KMS-11 (cell line): ENCODE results near the gene RDX.

ENCODE experiments used
- H2AFZ ChIP-seq: fragments of 200-600 bp; sonication (generic); 2 replicates; pipeline ENCODE4 v1.6.1; 2016; ENCODE audit warnings: antibody characterized with exemption, mixed run types, low read depth
- H3K27ac ChIP-seq: fragments of 200-600 bp; sonication (generic); 2 replicates; pipeline ENCODE4 v1.6.1; 2016; ENCODE audit warnings: mild to moderate bottlenecking, mixed run types
- H3K27me3 ChIP-seq: fragments of 200-600 bp; sonication (generic); 2 replicates; pipeline ENCODE4 v1.6.1; 2017; ENCODE audit warnings: mild to moderate bottlenecking, low read depth, mixed run types, moderate library complexity; ENCODE audit not compliant: insufficient read depth
- H3K36me3 ChIP-seq: fragments of 200-600 bp; sonication (generic); 2 replicates; pipeline ENCODE4 v1.6.1; 2017; ENCODE audit warnings: mild to moderate bottlenecking, mixed run types; ENCODE audit not compliant: insufficient read depth
- H3K4me1 ChIP-seq: fragments of 200-600 bp; sonication (generic); 2 replicates; pipeline ENCODE4 v1.6.1; 2016; ENCODE audit warnings: mild to moderate bottlenecking, low read depth, mixed run types; ENCODE audit not compliant: poor library complexity, severe bottlenecking
- H3K4me2 ChIP-seq: fragments of 200-600 bp; sonication (generic); 2 replicates; pipeline ENCODE4 v1.7.0; 2016; ENCODE audit warnings: mild to moderate bottlenecking, mixed run types
- H3K4me3 ChIP-seq: fragments of 200-600 bp; sonication (generic); IDR thresholded peaks from 2 replicates; pipeline ENCODE4 v1.6.1; 2017; ENCODE audit warnings: low read depth, low read length, mixed read lengths; ENCODE audit not compliant: insufficient read depth
- H3K79me2 ChIP-seq: fragments of 200-600 bp; sonication (generic); 2 replicates; pipeline ENCODE4 v1.6.1; 2016; ENCODE audit warnings: low read depth, mixed run types; ENCODE audit not compliant: insufficient read depth
- H3K9ac ChIP-seq: fragments of 200-600 bp; sonication (generic); 2 replicates; pipeline ENCODE4 v1.6.1; 2016; ENCODE audit warnings: mild to moderate bottlenecking, mixed run types
- H4K20me1 ChIP-seq: fragments of 200-600 bp; sonication (generic); 2 replicates; pipeline ENCODE4 v1.6.1; 2016; ENCODE audit warnings: mild to moderate bottlenecking, mixed run types; ENCODE audit not compliant: insufficient read depth
- TF ChIP-seq, protein P1 (sequence below): fragments of 200-600 bp; sonication (generic); conservative IDR thresholded peaks from 2 replicates; pipeline ENCODE4 v1.6.1; 2017; ENCODE audit warnings: low read depth, mild to moderate bottlenecking, antibody characterized with exemption, low read length, moderate library complexity, mixed read lengths

Gene RDX

DNA sequence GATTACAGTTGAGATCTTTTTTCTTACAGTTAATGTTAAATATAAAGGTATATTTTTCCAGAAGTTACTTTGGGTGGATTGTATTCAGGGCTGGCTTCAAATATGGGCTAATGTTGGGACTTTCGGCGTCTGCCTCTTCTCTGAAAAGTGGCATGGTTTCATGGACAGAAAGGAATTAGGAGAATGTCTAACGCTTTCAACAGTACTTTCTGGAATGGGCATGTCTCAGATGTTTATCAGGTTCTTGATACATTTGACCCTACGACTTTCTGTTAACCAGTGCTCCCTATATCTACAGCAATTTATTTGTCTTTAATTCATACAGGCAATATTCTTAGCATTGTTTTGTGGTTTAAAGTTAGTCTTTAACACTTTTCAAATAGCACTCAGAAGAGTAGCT is 169.5 kb downstream of the RDX start:
- Histone ChIP-seq H3K27ac (no peak overlapping the region), H3K79me2 (no peaks in the 10 kb centered on the region), H4K20me1 (no peaks in the 10 kb centered on the region)

DNA sequence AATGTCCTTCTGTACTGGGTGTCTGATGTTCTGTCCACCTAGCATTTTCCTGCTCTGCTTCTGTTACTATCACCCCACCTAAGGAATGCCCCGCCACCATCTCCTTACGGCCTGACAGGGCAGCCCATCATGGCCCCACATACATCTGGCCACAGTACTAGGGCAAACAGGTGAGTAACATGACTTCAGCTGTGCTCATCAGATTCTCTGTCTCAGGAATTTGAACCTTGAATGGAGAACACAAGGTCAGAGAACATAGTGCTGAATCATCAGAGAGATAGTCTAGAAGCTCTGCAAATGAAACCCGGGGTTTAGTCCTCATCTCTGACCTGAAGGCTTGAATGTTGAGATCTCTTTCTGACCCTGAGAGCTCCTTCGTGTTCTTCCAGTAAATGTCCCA is 170.8 kb downstream of the RDX start:
- TF ChIP-seq, protein P1, sequence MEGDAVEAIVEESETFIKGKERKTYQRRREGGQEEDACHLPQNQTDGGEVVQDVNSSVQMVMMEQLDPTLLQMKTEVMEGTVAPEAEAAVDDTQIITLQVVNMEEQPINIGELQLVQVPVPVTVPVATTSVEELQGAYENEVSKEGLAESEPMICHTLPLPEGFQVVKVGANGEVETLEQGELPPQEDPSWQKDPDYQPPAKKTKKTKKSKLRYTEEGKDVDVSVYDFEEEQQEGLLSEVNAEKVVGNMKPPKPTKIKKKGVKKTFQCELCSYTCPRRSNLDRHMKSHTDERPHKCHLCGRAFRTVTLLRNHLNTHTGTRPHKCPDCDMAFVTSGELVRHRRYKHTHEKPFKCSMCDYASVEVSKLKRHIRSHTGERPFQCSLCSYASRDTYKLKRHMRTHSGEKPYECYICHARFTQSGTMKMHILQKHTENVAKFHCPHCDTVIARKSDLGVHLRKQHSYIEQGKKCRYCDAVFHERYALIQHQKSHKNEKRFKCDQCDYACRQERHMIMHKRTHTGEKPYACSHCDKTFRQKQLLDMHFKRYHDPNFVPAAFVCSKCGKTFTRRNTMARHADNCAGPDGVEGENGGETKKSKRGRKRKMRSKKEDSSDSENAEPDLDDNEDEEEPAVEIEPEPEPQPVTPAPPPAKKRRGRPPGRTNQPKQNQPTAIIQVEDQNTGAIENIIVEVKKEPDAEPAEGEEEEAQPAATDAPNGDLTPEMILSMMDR, result no peak
- H3K4me3 ChIP-seq, result no peak overlapping the region
- H3K4me1 ChIP-seq, result no peaks in the 10 kb centered on the region
- no peak overlapping the region for H3K4me2 ChIP-seq
- no peak overlapping the region for H3K27ac ChIP-seq
- H3K36me3 ChIP-seq, result no peaks in the 10 kb centered on the region
- no peaks in the 10 kb centered on the region for H3K27me3 ChIP-seq
- H3K79me2 ChIP-seq, result no peaks in the 10 kb centered on the region
- no peak overlapping the region for H3K9ac ChIP-seq
- no peaks in the 10 kb centered on the region for H4K20me1 ChIP-seq
- H2AFZ ChIP-seq, result no peak overlapping the region

More for the DNA sequence above, 169.5 kb downstream of the RDX start:
- TF ChIP-seq, protein P1, result no peak
- H3K4me3 ChIP-seq, result no peak overlapping the region
- no peak overlapping the region for H3K9ac ChIP-seq
- H2AFZ ChIP-seq, result no peak overlapping the region
- H3K4me2 ChIP-seq, result no peak overlapping the region
- no peaks in the 10 kb centered on the region for H3K27me3 ChIP-seq
- H3K36me3 ChIP-seq, result no peaks in the 10 kb centered on the region
- H3K4me1 ChIP-seq, result no peaks in the 10 kb centered on the region
